ENCODE results near the gene FOXD4.
A peak's percentile ranks its signal among the peaks of the same experiment; 100 is the strongest.
"Not testable (repeated sequence)": the region's sequence is repeated elsewhere in the genome, so short reads cannot be mapped to it uniquely, and the experiment has no call there.

FOXD4 gene

DNA sequence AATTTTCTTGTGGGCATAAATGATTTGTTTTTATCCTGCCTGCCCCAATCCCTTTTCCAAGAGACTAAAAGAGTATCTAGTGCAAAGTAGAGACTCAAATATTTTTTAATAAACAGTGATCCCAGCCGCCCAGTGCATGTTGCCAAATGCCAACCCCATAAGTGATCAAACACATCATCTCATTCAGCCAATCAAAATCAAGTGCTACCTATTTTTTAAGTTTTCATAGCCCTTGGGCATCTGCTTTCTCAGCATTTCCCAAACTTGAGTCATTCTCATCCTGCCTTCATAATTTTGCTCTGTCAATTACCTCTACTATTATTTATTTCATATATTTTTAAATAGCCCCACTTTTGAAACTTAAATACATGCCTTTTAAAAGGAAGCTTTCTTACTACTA lies 27.4 kb downstream of the FOXD4 start:
- DNase-seq, result not testable (repeated sequence)

DNA sequence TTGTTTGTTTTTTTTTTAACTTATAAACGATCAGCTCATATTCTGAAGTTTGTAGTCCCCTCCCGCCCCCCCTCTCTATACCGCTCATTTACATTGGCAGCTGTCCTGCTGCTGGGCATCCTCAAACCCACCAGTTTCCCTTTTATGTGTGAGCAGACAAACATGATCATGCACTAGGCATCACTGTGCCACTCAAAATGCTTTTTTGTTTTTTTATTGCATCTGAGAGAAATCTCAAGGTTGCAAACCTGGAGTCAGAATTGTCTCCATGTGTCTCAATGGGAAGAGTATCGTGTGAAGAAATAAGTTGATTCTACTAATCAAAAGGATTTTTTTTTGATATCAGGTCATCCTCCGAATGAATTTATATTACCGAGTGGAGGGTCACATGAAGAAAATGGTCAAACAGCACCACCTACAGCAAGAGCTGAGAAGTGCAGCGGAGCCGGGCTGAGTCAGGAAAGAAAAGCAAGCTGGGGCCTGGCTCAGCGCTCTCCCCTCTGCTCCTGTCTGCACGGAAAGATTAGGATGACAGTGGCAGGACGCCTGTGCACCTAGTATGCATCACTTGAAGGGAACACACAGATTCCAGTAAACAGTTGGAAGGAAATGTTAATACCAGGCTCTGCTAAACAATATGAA lies 29.7 kb downstream of the FOXD4 start:
- not testable (repeated sequence) for DNase-seq

DNA sequence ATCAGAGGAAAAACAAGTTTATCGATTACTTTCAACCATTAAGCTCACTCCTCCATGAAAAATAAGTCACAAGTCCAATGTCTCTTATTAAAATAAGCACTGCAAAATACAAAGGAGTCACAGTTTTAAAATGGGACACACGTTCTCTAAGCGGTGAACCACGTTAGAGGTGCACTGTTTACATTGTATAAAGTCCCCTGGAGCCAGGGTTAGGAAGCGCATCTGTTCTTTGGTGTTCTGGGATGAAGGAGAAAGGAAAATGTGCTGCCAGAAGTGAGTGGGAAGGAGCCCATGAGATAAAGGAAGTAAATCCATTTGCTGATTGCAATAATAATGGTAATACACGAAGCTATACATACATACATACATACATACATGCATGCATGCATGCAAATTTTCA lies 30.4 kb downstream of the FOXD4 start:
- not testable (repeated sequence) for DNase-seq

DNA sequence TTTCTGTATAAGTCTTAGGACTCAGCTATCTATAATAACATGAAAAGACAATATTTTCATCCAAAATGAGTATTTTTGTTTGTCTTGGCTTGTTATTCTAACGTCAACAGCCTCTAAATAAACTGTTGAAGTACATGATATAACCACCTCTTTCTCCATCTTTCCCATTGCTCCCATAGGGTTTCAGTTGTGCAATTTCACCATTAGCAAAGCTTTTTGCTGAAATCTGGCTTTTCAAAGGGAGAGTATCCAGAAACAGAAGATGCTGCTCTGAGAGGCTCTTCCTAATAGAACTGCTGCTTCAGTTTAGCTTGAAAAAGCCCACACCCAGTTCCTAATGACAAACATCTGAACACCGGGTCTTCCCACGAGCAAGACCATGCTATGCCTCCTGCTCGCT lies 31.1 kb downstream of the FOXD4 start:
- DNase-seq, result not testable (repeated sequence)

DNA sequence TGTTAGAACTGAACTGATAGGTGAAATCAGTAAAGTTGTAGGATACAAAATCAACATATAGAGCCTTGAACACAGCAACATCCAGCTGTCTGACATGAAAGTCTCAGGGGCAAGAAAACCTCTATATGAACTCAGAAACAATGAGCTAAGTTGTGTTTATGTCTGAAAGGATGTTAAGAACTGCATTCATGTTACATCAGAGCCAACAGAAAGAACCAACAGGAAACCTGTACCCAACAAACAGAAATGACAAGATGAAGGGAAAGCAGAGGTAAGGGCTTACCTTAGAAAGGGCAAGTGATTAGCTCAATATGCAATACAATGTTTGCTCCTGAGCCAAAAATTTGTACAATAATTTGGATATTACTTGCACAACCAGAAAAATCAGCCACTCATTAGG lies 31.5 kb downstream of the FOXD4 start:
- not testable (repeated sequence) for DNase-seq

DNA sequence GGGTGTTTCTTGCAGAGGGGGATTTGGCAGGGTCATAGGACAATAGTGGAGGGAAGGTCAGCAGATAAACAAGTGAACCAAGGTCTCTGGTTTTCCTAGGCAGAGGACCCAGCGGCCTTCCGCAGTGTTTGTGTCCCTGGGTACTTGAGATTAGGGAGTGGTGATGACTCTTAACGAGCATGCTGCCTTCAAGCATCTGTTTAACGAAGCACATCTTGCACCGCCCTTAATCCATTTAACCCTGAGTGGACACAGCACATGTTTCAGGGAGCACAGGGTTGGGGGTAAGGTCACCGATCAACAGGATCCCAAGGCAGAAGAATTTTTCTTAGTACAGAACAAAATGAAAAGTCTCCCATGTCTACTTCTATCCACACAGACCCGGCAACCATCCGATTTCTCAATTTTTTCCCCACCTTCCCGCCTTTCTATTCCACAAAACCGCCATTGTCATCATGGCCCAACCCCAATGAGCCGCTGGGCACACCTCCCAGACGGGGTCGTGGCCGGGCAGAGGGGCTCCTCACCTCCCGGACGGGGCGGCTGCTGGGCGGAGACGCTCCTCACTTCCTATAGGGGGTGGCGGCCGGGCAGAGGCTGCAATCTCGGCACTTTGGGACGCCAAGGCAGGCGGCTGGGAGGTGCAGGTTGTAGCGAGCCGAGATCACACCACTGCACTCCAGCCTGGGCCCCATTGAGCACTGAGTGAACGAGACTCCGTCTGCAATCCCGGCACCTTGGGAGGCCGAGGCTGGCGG lies 35.1 kb downstream of the FOXD4 start:
- DNase-seq, result not testable (repeated sequence)

DNA sequence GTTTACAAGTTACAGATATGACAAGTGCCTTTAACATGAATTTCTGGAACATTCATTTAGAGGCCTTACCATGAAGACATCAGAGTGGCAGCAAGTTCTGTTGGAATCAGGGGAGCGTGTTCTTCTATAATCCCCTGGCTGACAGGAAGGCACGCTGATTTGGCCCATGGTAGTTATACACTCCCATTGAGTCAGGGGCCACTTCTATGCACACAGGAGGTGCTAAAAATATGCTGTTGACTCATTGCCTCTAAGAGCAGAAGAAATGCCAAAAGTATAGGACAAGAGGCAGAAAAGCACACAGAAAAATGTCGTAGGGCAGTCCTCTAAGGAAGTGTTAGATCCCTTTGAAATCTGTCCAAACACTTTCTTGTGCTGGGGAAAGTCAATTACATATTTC lies 39.9 kb downstream of the FOXD4 start:
- DNase-seq, result not testable (repeated sequence)

DNA sequence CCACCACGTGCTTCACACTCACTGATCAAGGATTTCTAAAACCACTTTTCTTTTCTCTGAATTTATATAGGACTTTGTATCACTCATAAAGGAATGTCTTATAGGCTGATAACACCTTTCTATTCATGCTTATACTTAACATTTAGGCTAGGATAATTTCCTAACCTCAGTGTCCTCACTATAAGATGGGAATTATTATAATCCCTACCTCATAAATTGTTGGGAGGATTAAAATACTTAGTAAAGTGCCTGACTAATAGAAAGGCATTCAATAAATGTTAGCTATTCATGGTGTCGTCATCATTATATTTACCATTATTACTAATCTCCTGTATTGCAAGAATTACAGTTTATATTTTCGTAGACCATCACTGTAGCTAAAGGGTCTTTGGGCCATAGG lies 41.8 kb downstream of the FOXD4 start:
- not testable (repeated sequence) for DNase-seq

DNA sequence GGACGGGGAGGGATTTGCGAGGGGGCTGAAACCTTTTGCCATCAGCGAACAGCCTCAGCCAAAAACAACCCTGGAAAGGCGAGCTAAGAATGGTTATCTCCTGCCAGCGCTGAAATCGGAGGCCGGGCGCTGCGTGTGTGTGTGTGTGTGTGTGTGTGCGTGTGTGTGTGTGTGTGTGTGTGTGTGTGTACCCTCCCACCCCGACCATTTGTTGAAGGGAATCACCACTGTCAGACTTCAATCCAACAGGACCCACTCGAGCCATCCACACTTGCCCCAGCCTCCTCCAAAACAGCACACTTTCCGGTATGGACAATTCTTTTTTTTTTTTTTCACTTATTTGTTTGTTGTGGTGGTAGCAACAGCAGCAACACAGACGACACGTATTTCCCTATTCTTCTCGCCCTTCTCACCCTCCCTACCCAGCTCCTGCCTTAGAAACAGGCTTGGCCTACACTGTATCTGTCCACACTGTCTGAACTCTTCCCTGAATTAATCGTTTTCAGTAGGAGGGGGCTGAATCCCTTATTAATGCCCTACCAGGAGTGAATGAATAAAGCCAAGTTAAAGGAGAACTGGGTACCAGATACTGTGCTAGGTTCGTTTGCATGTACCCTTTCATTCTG lies 44.2 kb downstream of the FOXD4 start:
- DNase-seq, result not testable (repeated sequence)

DNA sequence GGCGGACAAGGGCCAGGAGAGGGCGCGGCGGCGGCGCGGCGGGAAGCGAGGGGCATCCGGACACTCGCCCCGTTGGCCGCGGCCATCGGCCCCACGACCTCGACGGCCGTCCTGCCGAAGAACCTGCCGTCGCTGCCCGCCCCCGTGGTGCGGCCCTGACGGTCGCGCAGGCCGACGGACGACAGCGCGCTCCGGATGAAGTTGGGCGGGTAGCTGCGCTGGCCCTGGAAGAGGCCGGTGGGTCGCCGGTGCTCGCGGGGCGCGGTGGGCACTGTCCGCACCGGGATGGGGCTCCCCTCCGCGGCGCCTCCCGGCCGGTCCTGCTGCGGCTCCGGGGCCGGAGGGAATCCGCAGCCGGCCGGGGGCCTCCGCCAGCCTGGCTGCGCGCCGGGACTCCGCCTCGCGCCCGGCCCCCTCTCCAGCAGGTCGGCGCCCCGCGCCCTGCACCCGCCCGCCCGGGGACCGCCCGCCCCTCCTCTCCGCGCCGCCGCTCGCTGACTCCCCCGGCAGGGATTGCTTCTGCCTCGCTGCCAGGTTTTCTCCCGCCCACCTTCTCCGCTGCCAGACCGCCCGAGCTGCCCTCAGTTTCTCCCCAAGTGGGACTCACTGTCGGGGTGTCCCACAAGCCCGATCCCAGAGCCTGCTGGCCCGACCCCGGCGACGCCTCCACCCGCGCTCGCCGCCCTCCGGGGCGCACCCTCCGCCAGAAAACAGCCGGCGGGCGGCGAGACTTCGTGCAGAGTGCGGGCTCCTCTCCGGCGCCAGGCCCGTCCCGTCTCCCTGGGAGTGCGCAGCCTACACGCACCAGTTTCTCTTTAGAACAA lies 44.9 kb downstream of the FOXD4 start:
- peak; percentile 34 for DNase-seq
